NCI-H524 (cell line): ENCODE data around the gene PLA2G10.
"Not testable (repeated sequence)": the region's sequence is repeated elsewhere in the genome, so short reads cannot be mapped to it uniquely, and the experiment has no call there.

Experiments
- DNase-seq, 2 experiments: peaks; one replicate each; lab custom pipeline; 2025; lab: John Stamatoyannopoulos, UW

The PLA2G10 gene

DNA sequence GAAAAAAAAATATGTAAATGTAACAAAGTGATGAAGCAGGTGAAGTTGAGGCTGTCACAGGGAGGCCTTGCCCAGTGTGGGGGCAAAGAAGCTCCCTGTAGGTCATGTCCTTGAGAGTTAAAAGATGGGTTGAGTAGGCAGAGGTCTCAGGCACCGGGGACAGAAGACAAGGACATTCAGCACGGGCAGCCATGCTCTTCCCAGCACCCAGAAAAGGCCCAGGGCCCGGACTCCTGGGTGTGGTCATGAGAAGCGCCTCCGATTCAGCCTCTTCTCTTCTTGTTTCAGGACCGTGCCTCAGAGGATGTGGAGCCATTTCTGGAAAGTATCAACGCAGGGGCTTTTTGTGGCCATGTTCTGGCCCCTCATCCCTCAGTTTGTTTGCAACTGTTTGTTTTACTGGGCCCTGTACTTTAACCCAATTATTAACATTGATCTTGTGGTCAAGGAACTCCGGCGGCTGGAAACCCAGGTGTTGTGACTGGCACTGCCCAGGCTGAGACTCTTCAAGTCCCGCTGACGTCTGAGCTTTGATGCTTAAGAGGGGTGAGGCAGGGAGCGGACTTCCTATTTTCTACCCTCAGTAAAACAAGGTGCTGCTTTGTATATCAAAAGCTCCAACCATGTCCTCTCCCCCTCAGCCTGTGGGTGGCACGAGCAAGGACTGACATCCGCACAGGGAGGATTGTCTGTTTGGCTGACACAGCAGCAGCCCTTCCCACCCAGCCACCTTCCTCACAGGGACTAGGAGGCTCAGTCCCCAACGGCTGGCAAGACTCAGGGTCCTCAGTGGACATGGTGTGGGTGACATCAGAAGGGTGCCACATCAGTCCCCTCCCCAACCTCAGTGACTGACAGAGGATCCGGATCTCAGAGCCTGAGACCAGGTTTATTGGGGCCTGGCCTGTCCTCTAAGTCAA, 26.5 kb downstream of the PLA2G10 start:
- no peak for DNase-seq

- DNase-seq = peak in 1 of 2 experiments; percentile 62
These were observed 36.0 kb downstream of the PLA2G10 start for GRCh38 chr16:14658063-14658462.

- no peak for DNase-seq
These were observed 41.4 kb downstream of the PLA2G10 start for GRCh38 chr16:14652726-14653125.

GRCh38 chr16:14650629-14651028, 43.5 kb downstream of the PLA2G10 start:
- DNase-seq = no peak

- no peak for DNase-seq
These were observed 44.3 kb downstream of the PLA2G10 start for GRCh38 chr16:14649816-14650215.

DNA sequence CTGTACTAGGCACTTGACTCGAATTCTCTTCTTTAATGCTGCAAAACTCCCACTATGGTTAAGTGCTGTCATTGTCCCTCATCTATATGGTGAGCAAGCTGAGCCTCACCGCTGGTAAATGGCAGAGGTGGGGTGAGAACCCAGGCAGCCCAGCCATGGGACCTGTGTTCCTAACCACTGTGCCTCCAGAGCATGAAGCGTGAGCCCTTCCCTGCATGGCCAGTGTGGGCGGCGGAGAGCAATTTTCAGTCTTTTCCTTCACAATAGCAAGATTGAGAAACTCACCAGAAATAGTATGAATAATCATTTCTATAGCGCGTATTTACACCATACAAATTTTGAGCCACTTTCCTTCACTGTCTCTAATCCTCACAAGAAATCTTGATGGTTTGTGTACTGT, 52.2 kb downstream of the PLA2G10 start:
- DNase-seq = no peak

- DNase-seq = no peak
These were observed 52.9 kb downstream of the PLA2G10 start for GRCh38 chr16:14641206-14641605.

DNA sequence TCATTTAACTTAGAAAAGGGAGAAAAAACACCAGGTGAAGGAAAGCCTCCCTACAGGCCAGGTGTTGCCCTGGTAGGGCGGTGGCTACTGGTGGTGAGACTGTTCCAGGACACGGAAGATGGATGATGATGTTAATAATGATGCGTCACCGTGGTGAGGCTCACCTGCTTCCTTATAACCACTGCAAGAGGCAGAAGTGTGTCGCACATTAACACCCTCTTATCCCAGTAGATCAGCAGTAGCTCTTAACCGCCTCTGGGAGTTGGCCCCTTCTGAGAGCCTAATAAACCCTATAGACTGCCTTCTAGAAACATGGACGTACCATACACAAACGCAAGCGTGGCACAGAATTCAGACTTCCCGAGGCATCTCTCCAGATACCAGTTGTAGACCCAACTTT, 53.6 kb downstream of the PLA2G10 start:
- no peak for DNase-seq

DNA sequence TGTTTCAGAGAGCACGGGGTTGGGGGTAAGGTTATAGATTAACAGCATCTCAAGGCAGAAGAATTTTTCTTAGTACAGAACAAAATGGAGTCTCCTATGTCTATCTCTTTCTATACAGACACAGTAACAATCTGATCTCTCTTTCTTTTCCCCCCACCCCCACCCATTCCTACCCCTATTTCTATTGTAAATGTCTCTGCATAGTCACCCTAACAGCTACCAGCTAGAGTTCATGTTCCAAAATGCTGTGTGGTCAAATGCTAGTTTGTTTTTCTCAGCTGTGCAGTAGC, 57.2 kb downstream of the PLA2G10 start:
- DNase-seq = not testable (repeated sequence)

DNA sequence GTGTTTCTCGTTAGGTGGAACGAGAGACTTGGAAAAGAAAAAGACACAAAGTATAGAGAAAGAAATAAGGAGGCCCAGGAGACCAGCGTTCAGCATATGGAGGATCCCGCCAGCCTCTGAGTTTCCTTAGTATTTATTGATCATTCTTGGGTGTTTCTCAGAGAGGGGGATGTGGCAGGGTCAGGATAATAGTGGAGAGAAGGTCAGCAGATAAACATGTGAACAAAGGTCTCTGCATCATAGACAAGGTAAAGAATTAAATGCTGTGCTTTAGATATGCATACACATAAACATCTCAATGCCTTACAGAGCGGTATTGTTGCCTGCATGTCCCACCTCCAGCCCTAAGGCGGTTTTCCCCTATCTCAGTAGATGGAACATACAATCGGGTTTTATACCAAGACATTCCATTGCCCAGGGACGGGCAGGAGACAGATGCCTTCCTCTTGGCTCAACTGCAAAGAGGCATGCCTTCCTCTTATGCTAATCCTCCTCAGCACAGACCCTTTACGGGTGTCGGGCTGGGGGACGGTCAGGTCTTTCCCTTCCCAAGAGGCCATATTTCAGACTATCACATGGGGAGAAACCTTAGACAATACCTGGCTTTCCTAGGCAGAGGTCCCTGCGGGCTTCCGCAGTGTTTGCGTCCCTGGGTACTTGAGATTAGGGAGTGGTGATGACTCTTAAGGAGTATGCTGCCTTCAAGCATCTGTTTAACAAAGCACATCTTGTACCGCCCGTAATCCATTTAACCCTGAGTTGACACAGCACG, 57.7 kb downstream of the PLA2G10 start:
- peak; percentile 65 to 76 for DNase-seq

GRCh38 chr16:14635395-14636165, 58.5 kb downstream of the PLA2G10 start:
- no peak for DNase-seq

- no peak for DNase-seq
These were observed 59.8 kb downstream of the PLA2G10 start for GRCh38 chr16:14634389-14634725.

DNA sequence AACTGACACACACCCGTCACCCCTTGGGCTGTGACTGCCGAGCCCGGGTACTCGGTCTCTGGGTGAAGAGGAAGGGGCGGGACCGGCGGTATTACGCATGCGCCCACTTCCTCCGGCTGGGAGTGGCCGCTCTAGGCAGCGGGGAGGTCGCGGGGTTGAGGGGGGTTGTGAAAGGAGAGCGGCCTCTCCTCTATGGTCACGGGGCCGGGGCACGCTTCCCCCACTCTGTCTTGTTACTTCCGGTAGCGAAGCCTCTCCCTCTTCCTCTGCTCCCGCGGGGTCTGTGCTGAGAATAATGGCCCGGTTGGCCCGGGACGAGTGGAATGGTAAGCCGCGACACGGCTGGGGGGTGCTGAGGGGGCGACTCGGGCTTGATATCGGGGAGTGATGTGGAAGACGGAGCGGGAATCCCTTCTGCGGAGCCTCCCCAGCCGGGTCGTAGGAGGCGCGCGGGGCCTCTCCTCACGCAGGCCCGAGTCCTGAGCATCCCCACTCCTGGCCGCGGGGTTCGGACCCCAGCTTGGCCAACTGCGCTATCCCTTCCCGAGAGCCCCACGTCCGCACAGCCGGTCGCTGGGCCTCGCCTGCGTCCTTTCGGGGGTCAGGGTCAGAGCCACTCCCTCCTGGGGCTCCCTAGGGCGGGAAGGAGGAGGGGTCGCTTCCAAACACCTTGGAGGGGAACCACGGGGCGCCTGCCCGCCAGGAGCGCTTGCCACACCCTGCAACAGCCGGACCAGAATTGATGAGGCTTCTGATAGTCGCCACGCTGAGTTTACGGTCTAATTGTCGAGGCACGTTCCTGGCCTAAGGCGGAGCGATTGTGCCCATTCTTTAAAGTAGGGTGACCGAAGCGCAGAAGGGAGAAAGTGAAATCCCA, 61.2 kb downstream of the PLA2G10 start, which contains the start of gene BFAR:
Gene BFAR (plus strand): TSS at position 259 of the 877 bp plus-strand sequence. CDS start 11,396 bp downstream, outside the sequence.
- peak; percentile 97 to 98 for DNase-seq

GRCh38 chr16:14630620-14631330, 63.3 kb downstream of the PLA2G10 start:
- not testable (repeated sequence) for DNase-seq

DNA sequence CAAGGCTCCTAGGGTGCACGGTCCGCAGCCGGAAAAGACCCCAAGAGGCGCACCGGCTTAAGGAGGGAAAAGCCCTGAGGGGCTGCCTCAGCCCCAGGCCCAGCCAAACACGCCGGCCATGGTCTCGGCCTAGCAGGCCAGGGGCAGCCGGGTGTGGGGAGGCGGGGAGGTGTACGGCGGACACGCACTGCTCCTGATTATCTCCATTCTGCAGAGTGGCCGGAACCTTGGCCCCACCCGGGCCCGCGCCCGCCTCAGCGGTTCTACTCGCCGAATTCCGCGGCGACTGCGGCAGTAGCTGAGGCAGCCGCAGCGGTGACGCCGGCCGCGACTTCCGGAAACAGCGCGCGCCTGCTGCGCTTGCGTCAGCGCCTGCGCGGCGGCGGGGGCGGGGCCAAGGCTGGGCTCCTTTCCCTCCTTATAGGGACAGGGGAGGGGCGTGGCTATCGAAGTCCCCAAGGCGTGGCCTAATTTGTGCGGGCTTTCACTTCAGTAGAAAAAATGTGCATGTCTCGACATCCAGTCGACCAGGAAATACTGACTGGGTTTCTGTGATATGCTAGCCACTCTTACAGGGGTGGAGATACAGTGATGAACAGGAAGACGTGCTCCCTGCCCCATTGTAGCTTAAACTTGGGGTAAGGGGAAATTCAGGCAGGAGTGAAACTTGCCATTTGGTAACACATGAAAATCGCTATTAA, 64.0 kb downstream of the PLA2G10 start, which contains the start of gene PARN:
Gene PARN (minus strand): TSS at position 342 of the 701 bp plus-strand sequence. CDS start 135 bp downstream, at position 207.
- DNase-seq = peak; percentile 87 to 94

GRCh38 chr16:14629612-14629918, 64.5 kb downstream of the PLA2G10 start:
- peak in 1 of 2 experiments; percentile 41 for DNase-seq

DNA sequence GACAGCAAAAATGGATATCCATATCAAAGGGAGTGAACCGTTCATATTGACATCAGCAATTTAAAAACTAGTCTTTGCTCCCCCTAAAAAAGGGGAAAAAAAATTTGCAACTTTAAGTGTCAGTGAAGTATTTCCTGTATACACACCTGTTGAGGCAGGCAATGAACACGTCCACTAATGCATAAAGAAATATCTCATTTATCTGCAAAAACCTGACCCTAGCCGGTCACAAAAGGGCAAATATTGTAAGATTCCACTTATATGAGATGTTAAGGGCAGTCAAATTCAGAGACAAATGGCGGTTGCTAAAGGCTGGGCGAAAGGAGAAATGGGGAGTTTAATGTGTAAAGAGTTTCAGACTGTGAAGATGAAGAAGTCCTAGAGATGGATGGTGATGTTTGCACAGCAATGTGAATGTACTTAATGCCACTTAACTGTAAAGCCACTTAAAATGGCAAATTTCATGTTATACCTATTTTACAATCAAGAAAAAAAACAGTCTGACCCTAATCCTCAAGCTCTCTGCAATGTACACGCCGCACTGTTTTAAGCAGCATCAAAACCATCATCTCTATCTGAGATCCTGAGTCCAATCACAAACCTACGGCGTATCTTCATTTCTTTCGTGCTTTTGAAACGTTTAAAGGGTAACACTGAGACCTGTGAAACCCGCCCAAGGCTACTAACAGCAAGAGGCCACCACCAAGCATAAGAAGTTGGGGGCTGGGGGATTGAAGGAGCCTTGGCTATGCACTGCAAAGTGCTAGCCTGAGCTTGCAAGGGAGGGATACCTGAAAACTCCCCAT, 65.1 kb downstream of the PLA2G10 start:
- DNase-seq = no peak

DNA sequence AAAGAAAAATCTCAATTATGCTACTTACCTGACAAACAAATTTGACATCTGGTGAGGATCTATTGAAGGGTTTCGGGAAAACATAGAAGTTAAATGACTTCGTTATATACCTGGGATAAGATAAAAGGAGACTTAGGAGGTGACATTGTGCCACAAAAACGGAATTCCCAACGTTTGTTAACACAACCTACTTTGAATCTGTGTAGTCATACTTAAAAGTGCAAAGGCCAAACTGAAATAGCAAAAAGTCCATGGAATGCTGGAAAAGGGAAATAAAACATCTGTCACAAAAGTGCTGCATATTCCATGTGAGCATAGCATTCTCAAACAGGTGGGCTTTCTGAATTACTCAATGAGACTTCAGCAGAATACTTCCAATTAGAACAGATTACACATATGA, 67.0 kb downstream of the PLA2G10 start:
- DNase-seq = no peak
